Prostate gland (tissue), 2 donors: ENCODE data around the gene C11orf91.

Experiments used
- CTCF ChIP-seq, 4 experiments: fragments of 200-600 bp in 2 of 4; fragments of 450-650 bp in 2 of 4; sonication (generic) in 2 of 4; IDR thresholded peaks; 1 replicate in 3 of 4; 2 replicates in 1 of 4; pipeline ENCODE4 v1.5.1; 2016 to 2019; ENCODE audit warnings: antibody characterized with exemption in 4 of 4, mild to moderate bottlenecking in 2 of 4, moderate library complexity in 2 of 4
- POLR2A ChIP-seq: fragments of 450-650 bp; IDR thresholded peaks from one replicate; pipeline ENCODE4 v1.6.1; 2016; ENCODE audit warnings: antibody characterized with exemption, mild to moderate bottlenecking
- POLR2AphosphoS5 ChIP-seq: sonication (generic); formaldehyde crosslinking; IDR thresholded peaks from one replicate; pipeline ENCODE4 v1.6.1; 2017; ENCODE audit warnings: antibody characterized with exemption

DNA sequence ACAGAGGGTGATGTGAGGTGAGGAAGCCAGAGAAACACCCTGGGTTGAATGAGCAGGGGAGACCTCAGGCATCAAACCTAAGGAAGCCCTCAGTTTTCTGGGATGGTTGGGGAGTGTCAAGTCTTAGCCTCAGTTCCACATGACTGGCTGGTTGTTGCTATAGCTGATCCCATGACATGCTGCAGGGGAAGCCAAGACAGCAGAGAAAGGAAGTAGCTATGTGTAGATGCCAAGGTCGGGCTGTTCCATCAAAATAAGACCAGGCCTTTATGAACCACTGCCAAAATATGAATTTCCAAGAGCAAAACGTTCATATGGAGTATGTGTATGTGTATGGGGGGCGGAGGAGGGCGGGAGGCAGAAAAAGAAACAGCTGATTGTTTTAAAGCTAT, 24.0 kb upstream of the C11orf91 start:
- no peak for TF ChIP-seq CTCF (IDR thresholded peaks at IDR 0.05)
- no peak for TF ChIP-seq POLR2A
- TF ChIP-seq POLR2AphosphoS5 = peak; percentile 40
